DOHH2 (cell line): Measurements from ENCODE around the gene ZNF141.

Source experiments
- H3F3A ChIP-seq: fragments of 200-600 bp; sonication (generic), shearing (Covaris generic); 2 replicates; pipeline ENCODE4 v1.6.0; 2016; ENCODE audit warnings: antibody characterized with exemption, mild to moderate bottlenecking; ENCODE audit not compliant: control insufficient read depth, insufficient read depth
- H3K27ac ChIP-seq: fragments of 200-600 bp; sonication (generic); 2 replicates; pipeline ENCODE4 v1.5.1; 2014; ENCODE audit warnings: low read depth, mild to moderate bottlenecking, low read length, moderate library complexity
- H3K27me3 ChIP-seq: fragments of 200-600 bp; sonication (generic); 2 replicates; pipeline ENCODE4 v1.6.1; 2014; ENCODE audit warnings: mild to moderate bottlenecking, low read length, mixed read lengths; ENCODE audit not compliant: control insufficient read depth
- H3K36me3 ChIP-seq: fragments of 200-600 bp; sonication (generic); 2 replicates; pipeline ENCODE4 v1.6.1; 2014; ENCODE audit warnings: mild to moderate bottlenecking, low read length, moderate library complexity, mixed read lengths; ENCODE audit not compliant: control insufficient read depth
- H3K4me1 ChIP-seq: fragments of 200-600 bp; sonication (generic); 2 replicates; pipeline ENCODE4 v1.6.1; 2014; ENCODE audit warnings: mild to moderate bottlenecking, low read length, mixed read lengths; ENCODE audit not compliant: control insufficient read depth
- H3K4me2 ChIP-seq: fragments of 200-600 bp; sonication (generic); 2 replicates; pipeline ENCODE4 v1.6.0; 2014; ENCODE audit warnings: mild to moderate bottlenecking, low read length, moderate library complexity
- H3K4me3 ChIP-seq: fragments of 200-600 bp; sonication (generic); 2 replicates; pipeline ENCODE4 v1.5.1; 2014; ENCODE audit warnings: mild to moderate bottlenecking, low read length, mixed read lengths
- H3K79me2 ChIP-seq: fragments of 200-600 bp; sonication (generic); 2 replicates; pipeline ENCODE4 v1.6.1; 2014; ENCODE audit warnings: mild to moderate bottlenecking, low read length, mixed read lengths; ENCODE audit not compliant: control insufficient read depth
- H3K9me2 ChIP-seq: fragments of 200-600 bp; sonication (generic); replicated peaks from 2 replicates; pipeline ENCODE4 v1.6.1; 2014; ENCODE audit warnings: mild to moderate bottlenecking, low read length, mixed read lengths; ENCODE audit not compliant: control insufficient read depth
- H3K9me3 ChIP-seq: fragments of 200-600 bp; sonication (generic); 2 replicates; pipeline ENCODE4 v1.6.1; 2014; ENCODE audit warnings: antibody characterized with exemption, low read length, mixed read lengths; ENCODE audit not compliant: control insufficient read depth, insufficient read depth
- H4K20me1 ChIP-seq: fragments of 200-600 bp; sonication (generic); 2 replicates; pipeline ENCODE4 v1.6.0; 2014; ENCODE audit warnings: low read depth, mild to moderate bottlenecking, antibody characterized with exemption, low read length, moderate library complexity; ENCODE audit not compliant: control insufficient read depth, insufficient read depth
- EZH2phosphoT487 ChIP-seq: fragments of 200-600 bp; sonication (generic); IDR thresholded peaks from 2 replicates; pipeline ENCODE4 v1.6.1; 2017; ENCODE audit warnings: borderline replicate concordance, mild to moderate bottlenecking, antibody characterized with exemption, low read length, moderate library complexity, mixed read lengths
- TF ChIP-seq, protein P1 (sequence below): fragments of 200-600 bp; sonication (generic); IDR thresholded peaks from one replicate; pipeline ENCODE4 v1.5.1; 2014; ENCODE audit warnings: antibody characterized with exemption, mild to moderate bottlenecking, low read depth, low read length; ENCODE audit not compliant: poor library complexity, severe bottlenecking

ZNF141 gene

DNA sequence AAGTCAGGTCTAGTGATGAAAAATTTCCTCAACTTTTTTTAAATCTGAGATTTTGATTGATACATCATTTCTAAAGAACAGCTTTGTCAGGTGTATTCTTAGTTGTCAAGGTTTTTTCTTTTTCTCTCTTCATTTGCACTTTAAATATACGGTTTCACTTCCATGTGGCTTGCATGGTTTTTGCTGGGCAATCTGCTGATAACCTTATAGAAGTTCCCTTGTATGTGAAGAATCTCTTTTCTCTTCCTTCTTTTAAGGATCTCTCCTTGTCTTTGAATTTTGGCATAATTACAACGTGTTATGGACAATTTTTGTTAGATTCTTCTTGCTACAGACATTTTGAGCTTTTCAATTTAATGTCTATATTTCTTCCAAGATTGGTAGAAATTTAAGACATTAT is 85.0 kb downstream of the ZNF141 start:
- Histone ChIP-seq H3K36me3 (peaks cover 13% of the 10 kb centered on the region), H3K9me3 (peaks cover 22% of the 10 kb centered on the region; the same call in 1 of the 2 replicates), H4K20me1 (no peaks in the 10 kb centered on the region), H3K4me2 (no peak overlapping the region), H3K27me3 (no peaks in the 10 kb centered on the region), H3K79me2 (no peaks in the 10 kb centered on the region), H3K4me1 (no peaks in the 10 kb centered on the region), H3K9me2 (no peaks in the 10 kb centered on the region), H3K4me3 (no peak overlapping the region), H3F3A (no peaks in the 10 kb centered on the region), H3K27ac (no peak overlapping the region)
- TF ChIP-seq EZH2phosphoT487 = no peak
- TF ChIP-seq, protein P1, sequence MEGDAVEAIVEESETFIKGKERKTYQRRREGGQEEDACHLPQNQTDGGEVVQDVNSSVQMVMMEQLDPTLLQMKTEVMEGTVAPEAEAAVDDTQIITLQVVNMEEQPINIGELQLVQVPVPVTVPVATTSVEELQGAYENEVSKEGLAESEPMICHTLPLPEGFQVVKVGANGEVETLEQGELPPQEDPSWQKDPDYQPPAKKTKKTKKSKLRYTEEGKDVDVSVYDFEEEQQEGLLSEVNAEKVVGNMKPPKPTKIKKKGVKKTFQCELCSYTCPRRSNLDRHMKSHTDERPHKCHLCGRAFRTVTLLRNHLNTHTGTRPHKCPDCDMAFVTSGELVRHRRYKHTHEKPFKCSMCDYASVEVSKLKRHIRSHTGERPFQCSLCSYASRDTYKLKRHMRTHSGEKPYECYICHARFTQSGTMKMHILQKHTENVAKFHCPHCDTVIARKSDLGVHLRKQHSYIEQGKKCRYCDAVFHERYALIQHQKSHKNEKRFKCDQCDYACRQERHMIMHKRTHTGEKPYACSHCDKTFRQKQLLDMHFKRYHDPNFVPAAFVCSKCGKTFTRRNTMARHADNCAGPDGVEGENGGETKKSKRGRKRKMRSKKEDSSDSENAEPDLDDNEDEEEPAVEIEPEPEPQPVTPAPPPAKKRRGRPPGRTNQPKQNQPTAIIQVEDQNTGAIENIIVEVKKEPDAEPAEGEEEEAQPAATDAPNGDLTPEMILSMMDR = no peak
